Stimulated activated CD8-positive, alpha-beta memory T cell treated with anti-CD3 and anti-CD28 coated beads, Interleukin-2, amount 100 ng/mL, for 1 hour (primary cell): ENCODE results near the gene SC5D.

Source experiments
- DNase-seq, 2 donors: peaks; one replicate each; pipeline ENCODE4 v3.0.0-alpha.2; 2020; ENCODE audit warnings: low read depth in 2 of 2

SC5D gene

DNA sequence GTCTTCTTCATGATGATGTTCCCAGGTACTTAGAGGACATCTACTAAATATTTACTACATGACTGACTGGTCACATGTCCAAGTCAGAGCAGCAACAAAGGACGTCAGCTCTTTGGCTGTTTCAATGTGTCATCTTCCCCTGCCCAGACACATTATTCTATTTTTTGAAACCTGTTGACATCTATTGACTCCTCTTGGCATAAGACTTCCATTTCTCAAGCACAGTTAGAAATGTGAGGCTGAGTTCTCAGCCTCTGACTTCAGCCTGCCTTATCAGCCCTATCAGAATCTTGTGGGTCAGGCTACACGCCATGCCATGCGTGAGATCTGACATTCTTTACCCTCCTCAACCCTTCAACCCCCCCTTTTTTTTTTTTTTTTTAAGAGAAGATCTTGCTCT, 63.8 kb downstream of the SC5D start:
- no peak for DNase-seq
